Mononuclear cell (primary cell): ENCODE measurements around the gene ASPHD2. TPM values are rescaled to one million over a fixed set of nuclear protein-coding genes. Genes with fewer than 3 reads are reported as not detected.
"Not testable (repeated sequence)": the region's sequence is repeated elsewhere in the genome, so short reads cannot be mapped to it uniquely, and the experiment has no call there.

Experiments used
- H3K27me3 ChIP-seq: 2 replicates; pipeline ENCODE4 v1.6.0; 2011; ENCODE audit warnings: low read length, control low read depth; ENCODE audit not compliant: insufficient read depth
- H3K4me1 ChIP-seq: 2 replicates; pipeline ENCODE4 v1.5.1; 2011; ENCODE audit warnings: mild to moderate bottlenecking, low read length, control low read depth; ENCODE audit not compliant: insufficient read depth
- H3K4me3 ChIP-seq: 2 replicates; pipeline ENCODE4 v1.5.1; 2011; ENCODE audit warnings: mild to moderate bottlenecking, low read length, moderate library complexity
- H3K9me3 ChIP-seq: 2 replicates; pipeline ENCODE4 v1.5.1; 2011; ENCODE audit warnings: low read depth, mild to moderate bottlenecking, control low read depth, low read length
- total RNA-seq: library from RNA; depleted of rRNA; stranded (reverse); fragments of >200 nt; gene quantifications from one replicate; pipeline ENCODE4 v1.2.3, GENCODE V29; 2012

The ASPHD2 gene
- total RNA-seq, 1 donor = 2.7 TPM

DNA sequence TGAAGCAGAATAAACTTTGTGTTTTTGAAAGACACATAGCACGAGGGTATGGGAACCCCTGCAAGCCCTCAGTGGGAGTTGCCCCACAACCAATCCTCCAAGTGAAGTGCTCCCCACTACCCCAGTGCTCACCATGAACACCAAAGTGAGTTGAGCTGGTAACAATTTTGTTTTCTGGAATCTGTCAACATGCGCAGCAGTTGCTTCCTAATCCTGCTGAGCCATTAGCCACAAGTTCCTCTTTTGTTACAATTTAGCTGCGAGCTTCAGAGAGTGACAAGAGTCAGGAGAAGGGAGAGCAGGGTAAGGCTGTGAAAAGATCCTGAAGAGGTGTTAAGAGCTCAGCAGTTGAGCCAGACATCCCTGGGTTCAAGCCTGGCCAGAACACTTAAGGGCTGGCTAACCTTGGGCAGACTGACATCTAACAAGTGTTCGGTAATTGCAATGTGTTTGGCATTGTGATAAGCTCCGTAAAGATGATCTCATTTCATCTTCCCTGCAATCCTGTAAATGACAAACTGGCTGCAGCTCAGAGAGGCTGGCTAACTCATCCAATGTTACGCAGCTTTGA lies 24.1 kb upstream of the ASPHD2 start:
- H3K4me3 ChIP-seq = no peak overlapping the region
- no peaks in the 10 kb centered on the region for H3K27me3 ChIP-seq
- no peaks in the 10 kb centered on the region for H3K9me3 ChIP-seq
- peaks cover 22% of the 10 kb centered on the region for H3K4me1 ChIP-seq

DNA sequence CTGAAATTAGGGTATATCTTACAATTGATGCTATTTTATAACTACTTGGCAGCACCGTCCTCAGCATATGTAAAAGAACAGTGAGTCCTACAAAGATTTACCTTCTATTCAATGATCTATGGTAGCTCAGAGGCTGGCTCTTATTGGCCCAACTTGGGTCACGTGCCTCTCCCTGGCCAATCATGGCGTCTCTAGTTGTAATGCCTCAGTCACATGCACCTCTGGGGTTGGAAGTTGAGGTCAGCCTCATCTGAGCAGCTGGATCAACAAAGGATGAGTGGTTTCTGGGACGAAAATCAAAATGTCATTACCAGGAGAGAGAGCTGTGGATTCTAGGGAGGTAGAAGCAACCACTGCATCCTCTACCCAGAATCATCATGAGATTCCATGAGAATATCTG lies 22.9 kb upstream of the ASPHD2 start:
- H3K4me3 ChIP-seq = no peak overlapping the region
- peaks cover 22% of the 10 kb centered on the region for H3K4me1 ChIP-seq
- H3K27me3 ChIP-seq = peaks cover 3% of the 10 kb centered on the region
- no peaks in the 10 kb centered on the region for H3K9me3 ChIP-seq

DNA sequence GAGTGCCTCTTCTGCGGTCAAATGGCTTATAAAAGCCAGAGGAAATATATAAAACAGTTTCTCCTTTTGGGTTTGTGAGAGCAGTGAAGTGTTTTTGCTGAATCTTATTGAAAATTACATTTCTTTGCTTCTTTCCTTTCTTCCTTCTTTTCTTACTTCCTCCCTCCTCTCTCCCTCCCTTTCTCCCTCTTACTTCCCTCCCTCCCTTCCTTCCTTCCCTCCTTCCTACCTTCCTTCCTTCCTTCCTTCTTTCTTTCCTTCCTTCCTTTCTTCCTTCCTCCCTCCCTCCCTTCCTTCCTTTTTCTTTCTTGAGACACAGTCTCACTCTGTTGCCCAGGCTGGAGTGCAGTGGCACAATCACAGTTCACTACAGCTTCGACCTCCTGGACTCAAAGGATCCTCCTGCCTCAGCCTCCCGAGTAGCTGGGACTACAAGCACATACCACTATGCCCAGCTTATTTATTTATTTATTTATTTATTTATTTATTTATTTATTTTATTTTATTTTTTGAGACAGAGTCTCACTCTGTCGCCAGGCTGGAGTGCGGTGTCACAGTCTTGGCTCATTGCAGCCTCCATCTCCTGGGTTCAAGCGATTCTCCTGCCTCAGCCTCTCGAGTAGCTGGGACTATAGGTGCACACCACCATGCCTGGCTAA lies 20.4 kb upstream of the ASPHD2 start:
- not testable (repeated sequence) for H3K4me3 ChIP-seq, H3K9me3 ChIP-seq, H3K27me3 ChIP-seq
- peaks cover 20% of the 10 kb centered on the region for H3K4me1 ChIP-seq

GRCh38 chr22:26409719-26410335 lies 19.2 kb upstream of the ASPHD2 start:
- Histone ChIP-seq H3K27me3 (peaks cover 3% of the 10 kb centered on the region), H3K9me3 (no peaks in the 10 kb centered on the region), H3K4me1 (peaks cover 9% of the 10 kb centered on the region), H3K4me3 (no peak overlapping the region)

GRCh38 chr22:26410386-26410785 lies 18.7 kb upstream of the ASPHD2 start:
- Histone ChIP-seq H3K9me3 (no peaks in the 10 kb centered on the region), H3K4me1 (peaks cover 3% of the 10 kb centered on the region), H3K4me3 (no peak overlapping the region), H3K27me3 (peaks cover 3% of the 10 kb centered on the region)

DNA sequence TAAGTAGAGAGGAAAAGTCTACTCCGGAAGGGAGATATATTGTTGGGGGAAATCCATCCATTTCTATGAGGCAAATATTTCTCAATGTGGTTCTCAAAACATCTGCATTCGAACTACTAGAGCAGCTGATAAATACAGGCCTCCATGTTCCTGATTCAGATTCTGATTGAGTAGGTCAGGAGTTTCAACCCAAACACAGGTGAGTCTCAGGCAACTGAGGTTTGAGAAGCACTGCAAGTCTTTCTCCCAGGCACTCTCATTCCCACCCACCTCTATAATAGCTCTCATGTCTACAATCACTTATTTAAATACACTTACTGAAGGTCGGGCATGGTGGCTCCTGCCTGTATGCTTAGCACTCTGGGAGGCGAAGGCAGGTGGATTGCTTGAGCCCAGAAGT lies 14.7 kb upstream of the ASPHD2 start:
- Histone ChIP-seq H3K4me3 (no peak overlapping the region), H3K4me1 (no peaks in the 10 kb centered on the region), H3K9me3 (no peaks in the 10 kb centered on the region), H3K27me3 (peaks cover 5% of the 10 kb centered on the region)

DNA sequence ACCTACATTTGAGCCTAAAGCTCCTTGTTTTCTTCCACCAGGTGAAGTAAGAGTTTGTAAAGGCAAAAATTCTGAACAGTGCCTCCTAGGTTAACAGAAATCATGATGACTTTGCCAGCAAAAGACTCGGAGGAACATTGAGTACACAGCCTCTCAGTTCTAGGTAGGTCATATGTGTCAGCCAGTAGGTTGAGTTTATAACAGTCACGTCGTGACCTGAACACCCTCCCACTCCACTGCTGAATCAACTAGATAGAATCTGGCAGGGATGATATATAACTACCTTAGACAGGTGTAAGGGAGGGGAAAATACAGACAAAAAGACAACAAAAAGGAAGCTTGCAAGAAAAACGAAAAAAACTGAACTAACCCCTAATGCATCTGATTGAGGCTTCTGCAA lies 12.8 kb upstream of the ASPHD2 start:
- Histone ChIP-seq H3K9me3 (no peaks in the 10 kb centered on the region), H3K27me3 (peaks cover 2% of the 10 kb centered on the region), H3K4me1 (no peaks in the 10 kb centered on the region), H3K4me3 (no peak overlapping the region)

DNA sequence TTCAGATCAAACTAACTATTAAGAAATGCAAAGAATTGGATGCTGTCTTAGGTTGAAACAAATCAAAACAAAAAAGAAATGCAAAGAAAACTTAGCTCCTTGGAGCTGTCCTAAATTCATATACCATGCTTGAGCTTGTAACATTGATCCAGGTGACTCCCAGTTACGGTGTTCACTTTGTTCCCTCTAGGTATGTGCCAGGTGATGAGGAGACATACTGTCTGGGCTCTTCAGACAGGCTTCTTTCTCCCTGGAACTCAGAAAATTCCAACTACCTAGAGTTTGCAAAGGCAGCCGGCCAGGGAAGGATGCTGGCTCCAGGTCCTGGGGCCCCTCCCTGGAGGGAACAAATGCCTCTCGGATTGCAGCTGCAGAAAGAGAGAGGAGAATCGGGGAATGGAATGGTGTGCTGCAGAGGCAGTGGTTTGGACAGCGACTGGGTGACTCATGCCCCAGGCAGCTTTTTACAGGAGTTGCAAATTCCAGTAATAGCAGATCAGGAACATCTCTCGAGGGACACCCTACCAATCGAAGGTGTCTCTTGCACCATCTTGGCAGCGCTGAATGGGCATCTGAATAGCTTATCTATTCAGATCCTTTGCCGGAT lies 12.3 kb upstream of the ASPHD2 start:
- Histone ChIP-seq H3K27me3 (peaks cover 2% of the 10 kb centered on the region), H3K4me3 (no peak overlapping the region), H3K9me3 (no peaks in the 10 kb centered on the region), H3K4me1 (no peaks in the 10 kb centered on the region)

DNA sequence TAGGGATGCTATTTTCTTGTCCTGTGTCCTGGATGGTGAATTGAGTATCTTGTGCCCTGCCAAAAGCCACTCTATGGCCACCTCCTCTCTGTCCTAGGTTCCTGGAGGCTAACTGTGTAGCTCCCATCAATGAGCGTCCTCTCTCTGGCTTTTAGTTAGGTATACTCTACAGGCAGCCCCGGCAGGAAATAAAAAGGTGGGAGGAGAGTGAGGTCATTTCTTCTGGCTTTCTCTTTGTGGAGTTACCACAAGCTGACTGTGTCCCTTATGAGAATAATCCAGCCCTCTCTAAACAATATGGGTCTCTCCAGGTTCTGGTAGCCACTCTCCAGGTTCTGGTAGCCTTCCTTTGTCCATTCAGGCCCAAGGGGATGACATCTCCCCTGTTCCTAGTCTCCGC lies 11.7 kb upstream of the ASPHD2 start:
- Histone ChIP-seq H3K4me3 (no peak overlapping the region), H3K4me1 (no peaks in the 10 kb centered on the region), H3K27me3 (peaks cover 2% of the 10 kb centered on the region), H3K9me3 (no peaks in the 10 kb centered on the region)

DNA sequence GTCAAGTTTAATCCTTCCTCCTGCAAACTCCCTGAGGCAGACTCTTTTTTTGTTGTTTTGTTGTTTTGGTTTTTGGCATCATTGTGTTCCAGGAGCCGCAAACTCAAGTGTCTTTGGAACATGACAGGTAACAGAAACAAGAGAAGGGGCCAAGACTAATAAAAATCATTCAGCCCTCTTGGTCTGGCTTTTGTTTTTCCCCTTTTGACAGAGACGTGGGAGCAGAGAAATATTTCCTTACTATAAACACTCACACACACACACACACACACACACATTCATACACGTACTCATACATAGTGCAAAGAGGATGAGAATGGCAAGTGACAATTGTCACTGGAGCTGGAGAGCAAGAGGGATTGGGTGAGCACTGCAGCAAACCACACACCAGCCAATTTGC lies 10.4 kb upstream of the ASPHD2 start:
- no peaks in the 10 kb centered on the region for H3K4me1 ChIP-seq
- peaks cover 10% of the 10 kb centered on the region for H3K9me3 ChIP-seq
- no peak overlapping the region for H3K4me3 ChIP-seq
- H3K27me3 ChIP-seq = peaks cover 2% of the 10 kb centered on the region

DNA sequence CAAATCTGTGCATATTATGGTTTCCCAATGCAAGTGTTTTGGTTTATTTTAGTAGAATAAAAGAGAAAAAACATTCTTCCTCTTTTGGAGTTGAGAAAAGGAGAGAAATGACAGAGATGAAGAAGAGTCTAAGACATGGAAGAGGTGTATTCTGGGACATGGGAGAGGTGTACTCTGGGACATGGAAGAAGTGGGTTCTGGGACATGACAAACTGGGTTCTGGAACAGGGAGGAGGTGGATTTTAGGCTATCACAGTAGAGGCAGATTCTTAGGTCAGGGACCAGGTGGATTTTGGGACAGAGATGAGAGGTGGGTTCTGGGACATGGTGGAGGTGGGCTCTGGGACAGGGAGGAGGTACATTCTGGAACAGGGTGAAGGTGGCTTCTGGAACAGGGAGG lies 2.1 kb upstream of the ASPHD2 start:
- H3K4me1 ChIP-seq = peaks cover 35% of the 10 kb centered on the region
- no peaks in the 10 kb centered on the region for H3K27me3 ChIP-seq
- H3K4me3 ChIP-seq = no peak overlapping the region
- peaks cover 10% of the 10 kb centered on the region for H3K9me3 ChIP-seq

- H3K9me3 ChIP-seq = no peaks in the 10 kb centered on the region
- H3K27me3 ChIP-seq = no peaks in the 10 kb centered on the region
- H3K4me1 ChIP-seq = peaks cover 52% of the 10 kb centered on the region
- H3K4me3 ChIP-seq = peak overlapping the region; percentile 48
Observed at GRCh38 chr22:26429458-26430286, 612 bp downstream of the ASPHD2 start.

GRCh38 chr22:26430600-26430999 lies 1.5 kb downstream of the ASPHD2 start:
- Histone ChIP-seq H3K27me3 (no peaks in the 10 kb centered on the region), H3K4me3 (no peak overlapping the region), H3K4me1 (peaks cover 61% of the 10 kb centered on the region), H3K9me3 (no peaks in the 10 kb centered on the region)

GRCh38 chr22:26431261-26431995 lies 2.4 kb downstream of the ASPHD2 start:
- peaks cover 63% of the 10 kb centered on the region for H3K4me1 ChIP-seq
- no peaks in the 10 kb centered on the region for H3K9me3 ChIP-seq
- H3K4me3 ChIP-seq = no peak overlapping the region
- no peaks in the 10 kb centered on the region for H3K27me3 ChIP-seq
